ENCODE data around the gene SMYD3. TPM values are rescaled to one million over a fixed set of nuclear protein-coding genes. Genes with fewer than 3 reads are reported as not detected.

Gene SMYD3
- total RNA-seq, 1 donor from 2014 or later, result 80.8 TPM

GRCh38 chr1:245887829-245888228 lies 619.2 kb downstream of the SMYD3 start:
- Histone ChIP-seq H3K4me1 (ENCODE audit: insufficient read depth, low read length) (no peaks in the 10 kb centered on the region), H4K20me1 (ENCODE audit: insufficient read depth, low read length) (no peaks in the 10 kb centered on the region), H3K79me2 (ENCODE audit: insufficient read depth, low read length) (no peaks in the 10 kb centered on the region), H3K9ac (ENCODE audit: low read length) (no peak overlapping the region), H3K27me3 (ENCODE audit: insufficient read depth, low read length) (no peaks in the 10 kb centered on the region), H2AFZ (ENCODE audit: low read depth, low read length) (no peak overlapping the region), H3K4me2 (ENCODE audit: low read length) (no peak overlapping the region), H3K27ac (ENCODE audit: low read depth, low read length) (no peak overlapping the region), H3K36me3 (ENCODE audit: insufficient read depth, low read length) (no peaks in the 10 kb centered on the region), H3K4me3 (ENCODE audit: insufficient read depth, low read depth, low read length) (no peak overlapping the region), H3K9me3 (ENCODE audit: insufficient read depth, low read depth, low read length) (no peaks in the 10 kb centered on the region)
- no peaks in the 10 kb centered on the region for H3K27me3 Mint-ChIP-seq (ENCODE audit: low read depth, unreplicated experiment)
- no peak overlapping the region for H3K4me3 Mint-ChIP-seq (ENCODE audit: unreplicated experiment)
- peaks cover 38% of the 10 kb centered on the region for H3K36me3 Mint-ChIP-seq (ENCODE audit: low read depth, unreplicated experiment)
- FAIRE-seq (no peak), DNase-seq (ENCODE audit: low read depth) (no peak)
- no peak for TF ChIP-seq EZH2 (IDR thresholded peaks at IDR 0.05; ENCODE audit: insufficient read depth, low read length)
- TF ChIP-seq, protein P1, sequence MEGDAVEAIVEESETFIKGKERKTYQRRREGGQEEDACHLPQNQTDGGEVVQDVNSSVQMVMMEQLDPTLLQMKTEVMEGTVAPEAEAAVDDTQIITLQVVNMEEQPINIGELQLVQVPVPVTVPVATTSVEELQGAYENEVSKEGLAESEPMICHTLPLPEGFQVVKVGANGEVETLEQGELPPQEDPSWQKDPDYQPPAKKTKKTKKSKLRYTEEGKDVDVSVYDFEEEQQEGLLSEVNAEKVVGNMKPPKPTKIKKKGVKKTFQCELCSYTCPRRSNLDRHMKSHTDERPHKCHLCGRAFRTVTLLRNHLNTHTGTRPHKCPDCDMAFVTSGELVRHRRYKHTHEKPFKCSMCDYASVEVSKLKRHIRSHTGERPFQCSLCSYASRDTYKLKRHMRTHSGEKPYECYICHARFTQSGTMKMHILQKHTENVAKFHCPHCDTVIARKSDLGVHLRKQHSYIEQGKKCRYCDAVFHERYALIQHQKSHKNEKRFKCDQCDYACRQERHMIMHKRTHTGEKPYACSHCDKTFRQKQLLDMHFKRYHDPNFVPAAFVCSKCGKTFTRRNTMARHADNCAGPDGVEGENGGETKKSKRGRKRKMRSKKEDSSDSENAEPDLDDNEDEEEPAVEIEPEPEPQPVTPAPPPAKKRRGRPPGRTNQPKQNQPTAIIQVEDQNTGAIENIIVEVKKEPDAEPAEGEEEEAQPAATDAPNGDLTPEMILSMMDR (IDR thresholded peaks at IDR 0.05; ENCODE audit: insufficient read depth, low read depth, low read length), result no peak
- H3K27ac Mint-ChIP-seq (ENCODE audit: unreplicated experiment), result no peak overlapping the region
- peaks cover 17% of the 10 kb centered on the region for H3K9me3 Mint-ChIP-seq (ENCODE audit: unreplicated experiment)
- H3K4me1 Mint-ChIP-seq (ENCODE audit: low read depth, unreplicated experiment), result no peaks in the 10 kb centered on the region

- H3K36me3 Mint-ChIP-seq (ENCODE audit: low read depth, unreplicated experiment), result peaks cover 22% of the 10 kb centered on the region
- H3K27ac Mint-ChIP-seq (ENCODE audit: unreplicated experiment), result peak overlapping the region; percentile 80
- peaks cover 6% of the 10 kb centered on the region for H3K9me3 Mint-ChIP-seq (ENCODE audit: unreplicated experiment)
- peaks cover 13% of the 10 kb centered on the region for H3K4me1 ChIP-seq (ENCODE audit: insufficient read depth, low read length)
- no peak overlapping the region for H3K4me3 Mint-ChIP-seq (ENCODE audit: unreplicated experiment)
- no peaks in the 10 kb centered on the region for H3K36me3 ChIP-seq (ENCODE audit: insufficient read depth, low read length)
- H4K20me1 ChIP-seq (ENCODE audit: insufficient read depth, low read length), result no peaks in the 10 kb centered on the region
- DNase-seq (ENCODE audit: low read depth) (no peak), FAIRE-seq (no peak)
- no peak overlapping the region for H2AFZ ChIP-seq (ENCODE audit: low read depth, low read length)
- no peak overlapping the region for H3K4me3 ChIP-seq (ENCODE audit: insufficient read depth, low read depth, low read length)
- H3K27me3 ChIP-seq (ENCODE audit: insufficient read depth, low read length), result no peaks in the 10 kb centered on the region
- H3K79me2 ChIP-seq (ENCODE audit: insufficient read depth, low read length), result no peaks in the 10 kb centered on the region
- no peaks in the 10 kb centered on the region for H3K9me3 ChIP-seq (ENCODE audit: insufficient read depth, low read depth, low read length)
- no peak overlapping the region for H3K4me2 ChIP-seq (ENCODE audit: low read length)
- TF ChIP-seq, protein P1 (IDR thresholded peaks at IDR 0.05; ENCODE audit: insufficient read depth, low read depth, low read length), result no peak
- TF ChIP-seq EZH2 (IDR thresholded peaks at IDR 0.05; ENCODE audit: insufficient read depth, low read length), result no peak
- H3K4me1 Mint-ChIP-seq (ENCODE audit: low read depth, unreplicated experiment), result peaks cover 20% of the 10 kb centered on the region
- H3K27me3 Mint-ChIP-seq (ENCODE audit: low read depth, unreplicated experiment), result no peaks in the 10 kb centered on the region
- H3K9ac ChIP-seq (ENCODE audit: low read length), result no peak overlapping the region
- H3K27ac ChIP-seq (ENCODE audit: low read depth, low read length), result no peak overlapping the region
Observed at GRCh38 chr1:245881767-245882391, 625.2 kb downstream of the SMYD3 start.

GRCh38 chr1:245880754-245881403 lies 626.2 kb downstream of the SMYD3 start:
- Histone ChIP-seq H4K20me1 (ENCODE audit: insufficient read depth, low read length) (no peaks in the 10 kb centered on the region), H3K9ac (ENCODE audit: low read length) (peak overlapping the region; percentile 24), H3K27me3 (ENCODE audit: insufficient read depth, low read length) (no peaks in the 10 kb centered on the region), H3K36me3 (ENCODE audit: insufficient read depth, low read length) (no peaks in the 10 kb centered on the region), H3K4me2 (ENCODE audit: low read length) (peak overlapping the region; percentile 14), H3K4me3 (ENCODE audit: insufficient read depth, low read depth, low read length) (no peak overlapping the region), H3K79me2 (ENCODE audit: insufficient read depth, low read length) (no peaks in the 10 kb centered on the region), H3K27ac (ENCODE audit: low read depth, low read length) (peak overlapping the region; percentile 69), H3K4me1 (ENCODE audit: insufficient read depth, low read length) (peaks cover 19% of the 10 kb centered on the region), H2AFZ (ENCODE audit: low read depth, low read length) (no peak overlapping the region), H3K9me3 (ENCODE audit: insufficient read depth, low read depth, low read length) (no peaks in the 10 kb centered on the region)
- peak overlapping the region; percentile 80 for H3K27ac Mint-ChIP-seq (ENCODE audit: unreplicated experiment)
- no peak overlapping the region for H3K4me3 Mint-ChIP-seq (ENCODE audit: unreplicated experiment)
- TF ChIP-seq, protein P1 (IDR thresholded peaks at IDR 0.05; ENCODE audit: insufficient read depth, low read depth, low read length), result no peak
- no peak for TF ChIP-seq EZH2 (IDR thresholded peaks at IDR 0.05; ENCODE audit: insufficient read depth, low read length)
- H3K9me3 Mint-ChIP-seq (ENCODE audit: unreplicated experiment), result peaks cover 6% of the 10 kb centered on the region
- H3K4me1 Mint-ChIP-seq (ENCODE audit: low read depth, unreplicated experiment), result peaks cover 24% of the 10 kb centered on the region
- peak; percentile 43 for FAIRE-seq
- DNase-seq (ENCODE audit: low read depth), result peak; percentile 99
- peaks cover 26% of the 10 kb centered on the region for H3K36me3 Mint-ChIP-seq (ENCODE audit: low read depth, unreplicated experiment)
- no peaks in the 10 kb centered on the region for H3K27me3 Mint-ChIP-seq (ENCODE audit: low read depth, unreplicated experiment)

All from astrocyte (in vitro differentiated cells and primary cell).